Choroid plexus epithelial cell (primary cell): ENCODE results near the gene ANTXRL.
"Not testable (repeated sequence)": the region's sequence is repeated elsewhere in the genome, so short reads cannot be mapped to it uniquely, and the experiment has no call there.

Experiments
- DNase-seq: peaks from one replicate; pipeline ENCODE4 v3.0.0-alpha.2; 2010; ENCODE audit warnings: low read depth
- H3K4me3 ChIP-seq: 2 replicates; pipeline ENCODE4 v1.5.1; 2011; ENCODE audit warnings: low read depth, mild to moderate bottlenecking, control low read depth, low read length, moderate library complexity
- TF ChIP-seq, protein P1 (sequence below): conservative IDR thresholded peaks from 2 replicates; pipeline ENCODE4 v1.5.1; 2011; ENCODE audit warnings: low read depth, mild to moderate bottlenecking, control low read depth, inconsistent platforms, low read length, moderate library complexity

Gene ANTXRL

GRCh38 chr10:46308666-46309450 lies 22.1 kb downstream of the ANTXRL start:
- no peak overlapping the region for H3K4me3 ChIP-seq
- no peak for DNase-seq
- TF ChIP-seq, protein P1, sequence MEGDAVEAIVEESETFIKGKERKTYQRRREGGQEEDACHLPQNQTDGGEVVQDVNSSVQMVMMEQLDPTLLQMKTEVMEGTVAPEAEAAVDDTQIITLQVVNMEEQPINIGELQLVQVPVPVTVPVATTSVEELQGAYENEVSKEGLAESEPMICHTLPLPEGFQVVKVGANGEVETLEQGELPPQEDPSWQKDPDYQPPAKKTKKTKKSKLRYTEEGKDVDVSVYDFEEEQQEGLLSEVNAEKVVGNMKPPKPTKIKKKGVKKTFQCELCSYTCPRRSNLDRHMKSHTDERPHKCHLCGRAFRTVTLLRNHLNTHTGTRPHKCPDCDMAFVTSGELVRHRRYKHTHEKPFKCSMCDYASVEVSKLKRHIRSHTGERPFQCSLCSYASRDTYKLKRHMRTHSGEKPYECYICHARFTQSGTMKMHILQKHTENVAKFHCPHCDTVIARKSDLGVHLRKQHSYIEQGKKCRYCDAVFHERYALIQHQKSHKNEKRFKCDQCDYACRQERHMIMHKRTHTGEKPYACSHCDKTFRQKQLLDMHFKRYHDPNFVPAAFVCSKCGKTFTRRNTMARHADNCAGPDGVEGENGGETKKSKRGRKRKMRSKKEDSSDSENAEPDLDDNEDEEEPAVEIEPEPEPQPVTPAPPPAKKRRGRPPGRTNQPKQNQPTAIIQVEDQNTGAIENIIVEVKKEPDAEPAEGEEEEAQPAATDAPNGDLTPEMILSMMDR: no peak

- DNase-seq: no peak
- TF ChIP-seq, protein P1: no peak
- H3K4me3 ChIP-seq: no peak overlapping the region
Measured at GRCh38 chr10:46309511-46310142, 22.8 kb downstream of the ANTXRL start.

- TF ChIP-seq, protein P1: no peak
- DNase-seq: no peak
- no peak overlapping the region for H3K4me3 ChIP-seq
Measured at GRCh38 chr10:46310143-46310514, 23.3 kb downstream of the ANTXRL start.

GRCh38 chr10:46310851-46311250 lies 24.1 kb downstream of the ANTXRL start:
- TF ChIP-seq, protein P1: no peak
- H3K4me3 ChIP-seq: no peak overlapping the region
- no peak for DNase-seq

- TF ChIP-seq, protein P1: no peak
- no peak for DNase-seq
- H3K4me3 ChIP-seq: no peak overlapping the region
Measured at GRCh38 chr10:46311501-46311951, 24.7 kb downstream of the ANTXRL start.

- not testable (repeated sequence) for H3K4me3 ChIP-seq
- peak; percentile 10 for DNase-seq
Measured at GRCh38 chr10:46311961-46312431, 25.2 kb downstream of the ANTXRL start.

GRCh38 chr10:46312953-46313352 lies 26.2 kb downstream of the ANTXRL start:
- no peak overlapping the region for H3K4me3 ChIP-seq
- no peak for DNase-seq
- TF ChIP-seq, protein P1: no peak
